Thyroid gland (tissue), 4 donors: ENCODE measurements around the gene HEMK1.

Experiments used
- CTCF ChIP-seq, 6 experiments: fragments of 200-600 bp in 3 of 6; fragments of 450-650 bp in 3 of 6; sonication (generic) in 3 of 6; IDR thresholded peaks; one replicate each; pipeline ENCODE4 v1.5.1; 2016 to 2019; ENCODE audit warnings: antibody characterized with exemption in 6 of 6, mild to moderate bottlenecking in 2 of 6, inconsistent platforms in 1 of 6, moderate library complexity in 1 of 6
- POLR2A ChIP-seq, 2 donors: fragments of 450-650 bp; IDR thresholded peaks; one replicate each; pipeline ENCODE4 v1.6.1; 2017; ENCODE audit warnings: antibody characterized with exemption in 2 of 2, mild to moderate bottlenecking in 2 of 2, moderate library complexity in 1 of 2

GRCh38 chr3:50577348-50577747 lies 8.0 kb downstream of the HEMK1 start:
- TF ChIP-seq POLR2A (IDR thresholded peaks at IDR 0.05) (no peak), CTCF (IDR thresholded peaks at IDR 0.05) (no peak)
